Chondrocyte (in vitro differentiated cells): Measurements from ENCODE around the gene EFCC1. TPM values are rescaled to one million over a fixed set of nuclear protein-coding genes. Genes with fewer than 3 reads are reported as not detected.

Experiments used
- DNase-seq: peaks from one replicate; pipeline ENCODE4 v3.0.0; 2021; ENCODE audit warnings: mixed read lengths, low spot score
- H3K27ac Mint-ChIP-seq: one replicate; pipeline ENCODE4 v1.8.0; 2021; ENCODE audit warnings: mild to moderate bottlenecking, moderate library complexity, mixed read lengths; ENCODE audit not compliant: unreplicated experiment
- H3K27me3 Mint-ChIP-seq: 2 replicates; pipeline ENCODE4 v1.8.0; 2021; ENCODE audit warnings: low read depth, mixed read lengths
- H3K36me3 Mint-ChIP-seq: 2 replicates; pipeline ENCODE4 v1.8.0; 2021; ENCODE audit warnings: low read depth, mixed read lengths
- H3K4me1 Mint-ChIP-seq: 2 replicates; pipeline ENCODE4 v1.8.0; 2021; ENCODE audit warnings: low read depth, mild to moderate bottlenecking, mixed read lengths
- H3K4me3 Mint-ChIP-seq: one replicate; pipeline ENCODE4 v1.8.0; 2021; ENCODE audit warnings: mild to moderate bottlenecking, moderate library complexity, mixed read lengths; ENCODE audit not compliant: unreplicated experiment
- H3K9me3 Mint-ChIP-seq: 2 replicates; pipeline ENCODE4 v1.8.0; 2021; ENCODE audit warnings: low read depth, mixed read lengths
- total RNA-seq: library from RNA; stranded (reverse); gene quantifications from 3 replicates; pipeline ENCODE4 v1.2.1, GENCODE V29; 2021
- TF ChIP-seq, protein P1 (sequence below): fragments of 200-600 bp; sonication (generic); IDR thresholded peaks from 2 replicates; pipeline ENCODE4 v1.5.0; 2021; ENCODE audit warnings: antibody characterized with exemption, mild to moderate bottlenecking, moderate library complexity

EFCC1 gene
- total RNA-seq, 1 donor from 2014 or later, result not detected

GRCh38 chr3:128983293-128984069 is 17.6 kb upstream of the EFCC1 start:
- no peaks in the 10 kb centered on the region for H3K36me3 Mint-ChIP-seq
- H3K27me3 Mint-ChIP-seq, result peaks cover 15% of the 10 kb centered on the region
- DNase-seq, result no peak
- TF ChIP-seq, protein P1, sequence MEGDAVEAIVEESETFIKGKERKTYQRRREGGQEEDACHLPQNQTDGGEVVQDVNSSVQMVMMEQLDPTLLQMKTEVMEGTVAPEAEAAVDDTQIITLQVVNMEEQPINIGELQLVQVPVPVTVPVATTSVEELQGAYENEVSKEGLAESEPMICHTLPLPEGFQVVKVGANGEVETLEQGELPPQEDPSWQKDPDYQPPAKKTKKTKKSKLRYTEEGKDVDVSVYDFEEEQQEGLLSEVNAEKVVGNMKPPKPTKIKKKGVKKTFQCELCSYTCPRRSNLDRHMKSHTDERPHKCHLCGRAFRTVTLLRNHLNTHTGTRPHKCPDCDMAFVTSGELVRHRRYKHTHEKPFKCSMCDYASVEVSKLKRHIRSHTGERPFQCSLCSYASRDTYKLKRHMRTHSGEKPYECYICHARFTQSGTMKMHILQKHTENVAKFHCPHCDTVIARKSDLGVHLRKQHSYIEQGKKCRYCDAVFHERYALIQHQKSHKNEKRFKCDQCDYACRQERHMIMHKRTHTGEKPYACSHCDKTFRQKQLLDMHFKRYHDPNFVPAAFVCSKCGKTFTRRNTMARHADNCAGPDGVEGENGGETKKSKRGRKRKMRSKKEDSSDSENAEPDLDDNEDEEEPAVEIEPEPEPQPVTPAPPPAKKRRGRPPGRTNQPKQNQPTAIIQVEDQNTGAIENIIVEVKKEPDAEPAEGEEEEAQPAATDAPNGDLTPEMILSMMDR, result no peak
- H3K4me1 Mint-ChIP-seq, result no peaks in the 10 kb centered on the region
- no peaks in the 10 kb centered on the region for H3K9me3 Mint-ChIP-seq
- H3K4me3 Mint-ChIP-seq, result no peak overlapping the region
- no peak overlapping the region for H3K27ac Mint-ChIP-seq

- TF ChIP-seq, protein P1, result no peak
- DNase-seq, result no peak
- Mint-ChIP-seq H3K36me3 (no peaks in the 10 kb centered on the region), H3K27me3 (peaks cover 15% of the 10 kb centered on the region), H3K4me3 (no peak overlapping the region), H3K9me3 (no peaks in the 10 kb centered on the region), H3K27ac (no peak overlapping the region), H3K4me1 (no peaks in the 10 kb centered on the region)
Observed at GRCh38 chr3:128984596-128984995, 16.5 kb upstream of the EFCC1 start.

- TF ChIP-seq, protein P1, result no peak
- DNase-seq, result no peak
- H3K4me3 Mint-ChIP-seq, result no peak overlapping the region
- peaks cover 10% of the 10 kb centered on the region for H3K27me3 Mint-ChIP-seq
- no peaks in the 10 kb centered on the region for H3K36me3 Mint-ChIP-seq
- no peaks in the 10 kb centered on the region for H3K9me3 Mint-ChIP-seq
- no peaks in the 10 kb centered on the region for H3K4me1 Mint-ChIP-seq
- H3K27ac Mint-ChIP-seq, result no peak overlapping the region
Observed at GRCh38 chr3:128987302-128988100, 13.6 kb upstream of the EFCC1 start.

GRCh38 chr3:128988286-128988685 is 12.8 kb upstream of the EFCC1 start:
- Mint-ChIP-seq H3K4me3 (no peak overlapping the region), H3K36me3 (no peaks in the 10 kb centered on the region), H3K27me3 (peaks cover 11% of the 10 kb centered on the region), H3K9me3 (no peaks in the 10 kb centered on the region), H3K4me1 (peaks cover 2% of the 10 kb centered on the region), H3K27ac (no peak overlapping the region)
- TF ChIP-seq, protein P1, result no peak
- no peak for DNase-seq

GRCh38 chr3:128991355-128991895 is 9.7 kb upstream of the EFCC1 start:
- Mint-ChIP-seq H3K4me3 (no peak overlapping the region), H3K27ac (no peak overlapping the region), H3K36me3 (no peaks in the 10 kb centered on the region), H3K4me1 (peaks cover 11% of the 10 kb centered on the region), H3K27me3 (peaks cover 19% of the 10 kb centered on the region), H3K9me3 (no peaks in the 10 kb centered on the region)
- TF ChIP-seq, protein P1, result no peak
- no peak for DNase-seq
